ENCODE results near the gene CACTIN.
"Not testable (repeated sequence)": the region's sequence is repeated elsewhere in the genome, so short reads cannot be mapped to it uniquely, and the experiment has no call there.

CACTIN gene

DNA sequence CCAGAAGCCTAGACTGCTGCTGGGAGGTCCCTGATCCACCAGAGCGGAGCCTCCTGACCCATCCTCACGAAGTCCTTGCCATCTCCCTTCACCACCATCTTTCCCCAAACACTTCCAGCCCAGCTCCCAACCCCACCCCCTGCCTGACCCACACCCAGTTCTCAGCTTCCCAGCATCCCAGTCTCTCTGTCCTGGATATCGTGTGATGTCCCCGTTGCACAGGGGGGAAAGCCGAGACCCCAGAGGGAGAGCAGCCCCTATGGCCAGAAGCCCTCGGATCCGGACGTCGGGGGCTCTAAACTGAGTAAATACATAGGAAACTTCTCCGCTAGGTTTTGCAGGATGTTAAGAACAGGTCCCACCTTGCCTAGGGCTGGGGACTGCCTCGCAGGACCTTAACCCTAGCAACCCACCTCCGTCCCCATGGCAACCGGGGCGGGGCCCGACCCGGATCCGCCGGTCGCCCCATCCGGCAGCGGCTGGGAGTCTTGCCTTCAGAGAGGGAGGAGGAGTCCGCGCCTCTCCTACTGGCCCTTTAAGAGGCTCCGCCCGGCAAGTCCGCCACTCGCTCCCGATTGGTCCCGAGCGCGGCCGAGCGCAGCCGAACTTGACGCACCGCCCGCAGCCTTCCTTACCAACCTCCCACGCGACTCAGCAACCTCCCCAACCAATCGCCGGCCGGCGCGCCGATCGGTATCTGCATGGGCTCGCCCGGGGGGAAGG lies 54.3 kb downstream of the CACTIN start:
- peak; percentile 91 to 99 (median 97) for DNase-seq (ENCODE audit: low read depth in 2 of 3, low spot score in 2 of 3)

DNA sequence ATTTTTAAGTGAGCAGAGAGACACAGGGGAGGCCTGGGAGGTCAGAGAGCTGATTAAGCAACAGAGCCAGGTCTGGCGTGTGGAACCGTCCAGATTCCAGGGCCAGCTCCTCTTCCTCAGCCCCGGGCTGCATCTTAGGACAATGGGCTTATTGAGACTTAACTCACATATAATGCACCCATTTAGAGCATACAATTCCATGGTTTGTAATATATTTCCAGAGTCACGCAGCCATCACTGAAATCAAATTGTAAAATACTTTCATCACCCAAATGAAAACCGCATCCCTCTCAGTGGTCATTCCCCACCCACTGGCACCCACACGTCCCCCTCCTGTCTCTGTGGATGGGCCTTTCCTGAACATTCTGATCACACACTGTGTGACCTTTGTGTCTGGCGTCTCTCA lies 56.0 kb downstream of the CACTIN start:
- no peak for DNase-seq (ENCODE audit: low read depth in 2 of 3, low spot score in 2 of 3)

DNA sequence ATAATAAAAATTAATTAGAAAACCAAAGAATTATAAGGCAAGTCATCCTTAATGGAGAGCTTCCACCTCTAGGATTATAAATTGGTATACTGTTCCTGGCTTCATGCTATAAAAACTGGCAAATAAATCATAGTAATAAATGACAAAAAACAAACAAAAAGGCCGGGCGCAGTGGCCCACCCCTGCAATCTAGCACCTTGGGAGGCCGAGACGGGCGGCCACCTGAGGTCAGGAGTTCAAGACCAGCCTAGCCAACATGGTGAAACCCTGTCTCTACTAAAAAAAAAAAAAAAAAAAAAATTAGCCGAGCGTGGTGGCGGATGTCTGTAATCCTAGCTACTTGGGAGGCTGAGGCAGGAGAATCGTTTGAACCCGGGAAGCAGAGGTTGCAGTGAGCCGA lies 56.5 kb downstream of the CACTIN start:
- DNase-seq (ENCODE audit: low read depth in 2 of 3, low spot score in 2 of 3) = not testable (repeated sequence)

DNA sequence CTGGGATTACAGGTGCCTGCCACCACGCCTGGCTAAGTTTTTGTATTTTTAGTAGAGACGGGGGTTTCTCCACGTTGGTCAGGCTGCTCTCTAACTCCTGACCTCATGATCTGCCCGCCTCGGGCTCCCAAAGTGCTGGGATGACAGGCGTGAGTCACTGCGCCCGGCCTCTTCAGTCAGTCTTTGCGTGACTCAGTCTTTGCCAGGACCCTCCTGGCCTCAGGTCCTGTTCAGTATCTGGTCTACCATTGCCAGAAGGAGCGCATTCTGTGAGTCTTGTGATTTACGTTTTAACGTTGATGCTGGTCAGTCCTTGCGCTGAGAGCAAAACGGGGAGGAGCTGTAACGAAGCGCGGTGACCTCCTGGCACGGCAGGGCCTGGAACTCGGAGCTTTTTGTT lies 61.5 kb downstream of the CACTIN start:
- no peak for DNase-seq (ENCODE audit: low read depth in 2 of 3, low spot score in 2 of 3)

DNA sequence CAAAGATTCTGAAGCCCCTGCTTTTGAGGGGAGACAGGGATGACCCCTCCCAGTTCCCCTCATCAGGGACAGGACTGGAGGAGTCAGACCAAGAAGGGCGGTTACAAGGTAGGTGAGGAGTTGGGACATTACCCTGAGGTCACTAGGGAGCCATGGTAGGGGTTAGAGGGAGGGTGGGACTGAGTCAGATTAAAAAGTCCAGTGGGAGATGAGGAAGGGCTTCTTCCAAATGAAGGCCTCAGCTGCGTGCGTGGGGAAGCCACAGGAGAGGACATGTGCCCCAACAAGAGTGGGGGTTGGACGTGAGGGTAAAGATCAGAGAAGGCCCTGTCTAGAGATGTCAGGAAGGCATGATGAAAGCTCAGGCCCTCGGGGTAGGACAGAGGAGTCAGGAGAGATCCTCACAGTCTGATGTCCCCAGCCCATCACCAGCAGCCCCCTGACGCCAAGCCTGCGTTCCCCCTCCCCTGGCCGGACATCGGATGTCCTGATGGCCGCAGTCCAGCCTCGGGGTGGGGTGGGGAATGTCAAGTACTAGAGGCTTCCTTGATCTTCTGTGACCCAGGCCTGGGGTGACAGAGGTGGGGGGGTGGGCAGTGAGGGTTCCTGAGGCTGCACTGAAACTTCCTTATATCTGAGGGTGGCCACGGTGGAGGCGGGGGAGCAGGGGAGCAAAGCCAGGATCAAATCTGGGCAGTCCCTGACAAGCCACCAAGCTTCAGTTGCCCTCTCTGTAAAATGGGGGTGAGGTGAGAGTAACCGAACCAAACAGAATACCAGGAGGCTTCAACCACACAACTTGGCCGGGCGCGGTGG lies 62.7 kb downstream of the CACTIN start:
- DNase-seq (ENCODE audit: low read depth in 2 of 3, low spot score in 2 of 3) = no peak
